ENCODE measurements around the gene ADRA2B.

- TF ChIP-seq CTCF (IDR thresholded peaks at IDR 0.05; ENCODE audit: insufficient read depth, low read length) (no peak), POLR2AphosphoS5 (IDR thresholded peaks at IDR 0.05; ENCODE audit: low read depth) (no peak), REST (IDR thresholded peaks at IDR 0.05; ENCODE audit: insufficient replicate concordance, low read depth) (no peak), SPI1 (IDR thresholded peaks at IDR 0.05; ENCODE audit: borderline replicate concordance, low read depth) (no peak), GABPA (IDR thresholded peaks at IDR 0.05; ENCODE audit: low read depth) (no peak)
Observed at GRCh38 chr2:96131152-96131812, 14.9 kb upstream of the ADRA2B start.

All from HL-60 (cell line).